Mucosa of descending colon (tissue), 3 donors: ENCODE results near the gene OCA2. TPM values are rescaled to one million over a fixed set of nuclear protein-coding genes. Genes with fewer than 3 reads are reported as not detected.
A peak's percentile ranks its signal among the peaks of the same experiment; 100 is the strongest.

Experiments used
- ATAC-seq: fragments of 200-7000 bp; cut with Tn5 transposase; one replicate; pipeline ENCODE4 v1.9.1; 2020; ENCODE audit warnings: mild to moderate bottlenecking, moderate library complexity
- DNase-seq, 3 donors: peaks; one replicate each; pipeline ENCODE4 v3.0.0-alpha.2; 2020
- H3K36me3 ChIP-seq: fragments of 200-600 bp; one replicate; pipeline ENCODE4 v1.8.0; 2021; ENCODE audit warnings: low read depth, mild to moderate bottlenecking
- H3K4me1 ChIP-seq: fragments of 200-600 bp; one replicate; pipeline ENCODE4 v1.8.0; 2021; ENCODE audit warnings: low read depth, mild to moderate bottlenecking
- H3K4me3 ChIP-seq: fragments of 200-600 bp; one replicate; pipeline ENCODE4 v1.8.0; 2021; ENCODE audit warnings: mild to moderate bottlenecking
- H3K9me3 ChIP-seq: fragments of 200-600 bp; one replicate; pipeline ENCODE4 v1.8.0; 2021; ENCODE audit warnings: mild to moderate bottlenecking
- CTCF ChIP-seq: fragments of 200-600 bp; IDR thresholded peaks from one replicate; pipeline ENCODE4 v1.8.0; 2022; ENCODE audit warnings: antibody characterized with exemption, mild to moderate bottlenecking
- intact Hi-C, 2 donors: fragments of 100-400 bp; cut with DNase I in 1 of 2; cut with micrococcal nuclease in 1 of 2; formaldehyde crosslinking; loops; one replicate each; pipeline versions ENCODE4 v1.11.0 to v1.11.1; 2022; cut with DNase I, micrococcal nuclease
- total RNA-seq, 3 donors: library from RNA; stranded (reverse); fragmentation: NEBNext Ultra II Directional in 2 of 3; extraction: Animal tissue kit (Norgen Biotek cat#: 25700) in 2 of 3; gene quantifications; one replicate each; pipeline versions ENCODE4 v1.2.1 to v1.2.4, GENCODE V29; 2021 to 2023
- donor health status: DM: no; HTN: no; CAD: no; lungs with moderate emphysema.
- donor health status: DM: no; HTN: no; CAD: no.
- donor health status: DM: no; HTN: yes; CAD: no.

OCA2 gene
- total RNA-seq, 3 donors from 2014 or later = 0.22 to 0.32 TPM; not detected in 1

GRCh38 chr15:28128031-28128430 is 28.9 kb upstream of the OCA2 start:
- Histone ChIP-seq H3K36me3 (no peaks in the 10 kb centered on the region), H3K4me3 (no peak overlapping the region), H3K9me3 (no peaks in the 10 kb centered on the region), H3K4me1 (no peaks in the 10 kb centered on the region)
- DNase-seq = peak in 1 of 3 donors; percentile 23
- no peak for TF ChIP-seq CTCF
- intact Hi-C loops = loop anchor here in 1 of 2 donors (10.0 kb wide), 1 partner anchor 103 kb away; no protein-coding TSS in a partner anchor
- no peak for ATAC-seq

GRCh38 chr15:28127036-28127435 is 27.9 kb upstream of the OCA2 start:
- Histone ChIP-seq H3K36me3 (no peaks in the 10 kb centered on the region), H3K9me3 (no peaks in the 10 kb centered on the region), H3K4me1 (no peaks in the 10 kb centered on the region), H3K4me3 (no peak overlapping the region)
- intact Hi-C loops = loop anchor here in 1 of 2 donors (10.0 kb wide), 1 partner anchor 102 kb away; no protein-coding TSS in a partner anchor
- DNase-seq = no peak
- ATAC-seq = no peak
- no peak for TF ChIP-seq CTCF

- no peaks in the 10 kb centered on the region for H3K4me1 ChIP-seq
- H3K36me3 ChIP-seq = no peaks in the 10 kb centered on the region
- intact Hi-C loops = loop anchor here in 1 of 2 donors (10.0 kb wide), 1 partner anchor 101 kb away; no protein-coding TSS in a partner anchor
- DNase-seq (peak in 1 of 3 donors; percentile 61), ATAC-seq (peak; percentile 29)
- no peaks in the 10 kb centered on the region for H3K9me3 ChIP-seq
- H3K4me3 ChIP-seq = no peak overlapping the region
- no peak for TF ChIP-seq CTCF
These were observed 26.8 kb upstream of the OCA2 start for GRCh38 chr15:28125673-28126651.

GRCh38 chr15:28124841-28125240 is 25.7 kb upstream of the OCA2 start:
- Histone ChIP-seq H3K4me3 (no peak overlapping the region), H3K4me1 (no peaks in the 10 kb centered on the region), H3K9me3 (no peaks in the 10 kb centered on the region), H3K36me3 (no peaks in the 10 kb centered on the region)
- TF ChIP-seq CTCF = no peak
- DNase-seq (no peak), ATAC-seq (no peak)
- intact Hi-C loops = loop anchor here in 1 of 2 donors (10.0 kb wide), 1 partner anchor 100 kb away; no protein-coding TSS in a partner anchor

- Histone ChIP-seq H3K4me1 (no peaks in the 10 kb centered on the region), H3K9me3 (no peaks in the 10 kb centered on the region), H3K4me3 (no peak overlapping the region), H3K36me3 (no peaks in the 10 kb centered on the region)
- intact Hi-C loops = loop anchor here in 1 of 2 donors (10.0 kb wide), 1 partner anchor 99 kb away; no protein-coding TSS in a partner anchor
- peak; percentile 49 for TF ChIP-seq CTCF
- DNase-seq (peak in 2 of 3 donors; percentile 78 to 88), ATAC-seq (peak; percentile 90)
These were observed 24.4 kb upstream of the OCA2 start for GRCh38 chr15:28123408-28124023.
